ENCODE results near the gene MAPK8IP3.

The MAPK8IP3 gene

DNA sequence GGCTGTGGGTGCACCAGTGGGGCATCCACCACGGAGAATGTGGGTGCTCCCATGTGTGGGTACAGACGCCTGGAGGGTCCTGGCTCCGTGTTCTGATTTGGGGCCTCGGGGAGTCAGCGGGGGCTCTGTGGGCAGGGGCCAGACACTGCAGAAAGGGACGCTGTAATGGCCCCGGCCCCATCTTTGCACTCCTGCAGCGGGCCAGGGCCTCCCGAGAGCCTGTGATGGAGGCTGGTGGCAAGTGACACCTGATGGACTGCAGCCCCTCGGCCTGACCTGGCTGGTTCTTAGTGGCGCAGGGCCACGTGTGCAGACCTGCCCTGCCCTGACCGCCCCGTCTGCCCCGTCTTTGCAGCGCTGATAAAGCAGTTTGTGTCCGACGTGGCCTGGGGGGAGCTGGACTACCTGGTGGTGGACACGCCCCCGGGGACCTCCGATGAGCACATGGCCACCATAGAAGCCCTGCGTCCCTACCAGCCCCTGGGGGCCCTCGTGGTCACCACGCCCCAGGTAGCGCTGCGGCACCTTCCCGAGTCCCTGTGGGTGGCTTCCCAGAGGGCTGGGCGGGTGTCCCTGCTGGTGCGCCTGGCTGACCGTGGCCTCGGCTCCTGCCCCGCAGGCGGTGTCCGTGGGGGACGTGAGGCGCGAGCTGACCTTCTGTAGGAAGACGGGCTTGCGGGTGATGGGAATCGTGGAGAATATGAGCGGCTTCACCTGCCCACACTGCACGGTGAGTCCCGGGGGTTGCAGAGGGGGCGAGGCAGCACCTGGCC is 81.5 kb downstream of the MAPK8IP3 start:
- 98% methylated on average over 44 of the region's 44 CpGs for WGBS
- no peak overlapping the region for H2BK12ac ChIP-seq (ENCODE audit: low read length in 2 of 2)

DNA sequence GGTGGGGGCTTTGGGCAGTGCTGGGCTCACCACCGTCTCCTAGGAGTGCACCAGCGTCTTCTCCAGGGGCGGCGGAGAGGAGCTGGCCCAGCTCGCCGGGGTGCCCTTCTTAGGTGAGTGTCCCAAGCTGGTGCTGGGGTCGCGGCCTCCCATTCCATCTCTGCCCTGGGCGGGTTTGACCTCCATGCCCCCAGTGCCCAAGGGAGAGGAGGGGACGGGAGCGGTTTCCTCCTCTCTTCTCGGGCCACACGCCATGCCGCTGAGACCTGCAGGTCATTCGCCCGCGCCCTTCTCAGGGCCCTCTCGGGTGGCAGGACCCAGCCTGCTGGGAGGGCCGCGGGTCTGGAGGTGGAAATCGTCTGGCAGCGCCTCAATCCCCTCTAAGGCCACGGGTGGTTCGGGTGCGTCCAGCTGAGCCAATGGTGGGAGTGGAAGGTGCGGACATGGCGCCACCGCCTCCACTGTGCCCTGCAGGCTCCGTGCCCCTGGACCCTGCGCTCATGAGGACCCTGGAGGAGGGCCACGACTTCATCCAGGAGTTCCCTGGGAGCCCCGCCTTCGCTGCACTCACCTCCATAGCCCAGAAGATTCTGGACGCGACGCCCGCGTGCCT is 82.2 kb downstream of the MAPK8IP3 start:
- no peak overlapping the region for H2AFZ ChIP-seq (ENCODE audit: low read depth, low read length)

More for the DNA sequence above, 81.5 kb downstream of the MAPK8IP3 start:
- Histone ChIP-seq H3K4me1 (ENCODE audit: control insufficient read depth, insufficient read depth, low read depth, low read length) (peaks cover 7% of the 10 kb centered on the region), H3K23ac (ENCODE audit: low read length in 2 of 2) (no peak overlapping the region), H3K9ac (ENCODE audit: low read length) (no peak overlapping the region), H2BK120ac (ENCODE audit: low read depth, low read length) (no peak overlapping the region), H2AK5ac (ENCODE audit: low read length, severe bottlenecking) (no peak overlapping the region), H3K79me1 (replicated peaks; ENCODE audit: low read length, poor library complexity, severe bottlenecking) (peaks cover 43% of the 10 kb centered on the region), H4K91ac (ENCODE audit: low read length) (no peak overlapping the region), H2BK15ac (ENCODE audit: low read depth, poor library complexity, severe bottlenecking) (no peak overlapping the region), H3K9me3 (ENCODE audit: control insufficient read depth, low read length) (no peaks in the 10 kb centered on the region), H3K18ac (ENCODE audit: low read depth in 1 of 2, low read length in 2 of 2) (no peak overlapping the region), H3K4ac (ENCODE audit: low read depth in 1 of 2, low read length in 2 of 2) (no peak overlapping the region), H3K27ac (ENCODE audit: low read length, poor library complexity, severe bottlenecking) (no peak overlapping the region), H3K27me3 (ENCODE audit: control insufficient read depth in 1 of 2, insufficient read depth in 1 of 2, low read length in 2 of 2) (no peaks in the 10 kb centered on the region), H2AFZ (ENCODE audit: low read depth, low read length) (no peak overlapping the region), H3K4me2 (ENCODE audit: low read length, poor library complexity, severe bottlenecking) (no peak overlapping the region), H3K4me3 (ENCODE audit: insufficient read depth in 1 of 2, low read depth in 1 of 2, low read length in 2 of 2) (no peak overlapping the region), H3K14ac (ENCODE audit: low read length in 2 of 2) (no peak overlapping the region), H2BK5ac (ENCODE audit: low read depth, low read length, poor library complexity, severe bottlenecking) (no peak overlapping the region), H3K36me3 (ENCODE audit: control insufficient read depth in 1 of 2, insufficient read depth in 2 of 2, low read depth in 1 of 2, low read length in 2 of 2) (peaks cover 27 to 76% of the 10 kb centered on the region in 2 experiments), H4K8ac (ENCODE audit: low read length) (no peak overlapping the region)
- DNase-seq: no peak

DNA sequence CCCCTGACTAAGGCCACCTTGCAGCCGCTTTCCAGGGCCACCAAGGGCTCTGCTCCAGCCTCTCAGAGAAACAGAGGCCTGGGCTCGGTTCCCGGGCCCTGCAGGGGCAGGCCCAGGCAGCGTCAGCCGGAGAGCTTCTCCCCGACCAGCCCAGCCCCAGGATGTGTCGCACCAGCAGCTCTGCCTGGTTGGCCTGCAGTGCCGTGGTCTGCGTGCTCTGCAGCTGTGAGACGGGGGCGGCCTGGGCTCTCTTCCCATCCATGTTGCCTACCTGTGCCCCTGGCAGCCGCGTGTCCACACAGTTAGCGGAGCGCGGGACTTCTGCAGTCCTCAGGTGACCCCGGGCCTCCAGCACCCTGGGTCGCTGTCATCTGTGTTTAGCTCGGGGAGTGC is 82.7 kb downstream of the MAPK8IP3 start:
- no peak overlapping the region for H3K18ac ChIP-seq (ENCODE audit: low read depth in 1 of 2, low read length in 2 of 2)
- DNase-seq: no peak
- no peak overlapping the region for H4K91ac ChIP-seq (ENCODE audit: low read length)
- H4K8ac ChIP-seq (ENCODE audit: low read length): no peak overlapping the region
- no peaks in the 10 kb centered on the region for H3K27me3 ChIP-seq (ENCODE audit: control insufficient read depth in 1 of 2, insufficient read depth in 1 of 2, low read length in 2 of 2)
- no peaks in the 10 kb centered on the region for H3K9me3 ChIP-seq (ENCODE audit: control insufficient read depth, low read length)
- H2BK15ac ChIP-seq (ENCODE audit: low read depth, poor library complexity, severe bottlenecking): no peak overlapping the region
- H2BK5ac ChIP-seq (ENCODE audit: low read depth, low read length, poor library complexity, severe bottlenecking): no peak overlapping the region
- H3K23ac ChIP-seq (ENCODE audit: low read length in 2 of 2): no peak overlapping the region
- H2AK5ac ChIP-seq (ENCODE audit: low read length, severe bottlenecking): no peak overlapping the region
- WGBS: 82% methylated on average over 19 of the region's 19 CpGs
- H3K4me2 ChIP-seq (ENCODE audit: low read length, poor library complexity, severe bottlenecking): no peak overlapping the region
- H3K79me1 ChIP-seq (replicated peaks; ENCODE audit: low read length, poor library complexity, severe bottlenecking): peaks cover 46% of the 10 kb centered on the region
- no peak overlapping the region for H3K27ac ChIP-seq (ENCODE audit: low read length, poor library complexity, severe bottlenecking)
- peaks cover 27 to 87% of the 10 kb centered on the region in 2 experiments for H3K36me3 ChIP-seq (ENCODE audit: control insufficient read depth in 1 of 2, insufficient read depth in 2 of 2, low read depth in 1 of 2, low read length in 2 of 2)
- no peak overlapping the region for H2BK120ac ChIP-seq (ENCODE audit: low read depth, low read length)
- no peak overlapping the region for H3K9ac ChIP-seq (ENCODE audit: low read length)
- no peak overlapping the region for H3K4me3 ChIP-seq (ENCODE audit: insufficient read depth in 1 of 2, low read depth in 1 of 2, low read length in 2 of 2)
- no peak overlapping the region for H3K14ac ChIP-seq (ENCODE audit: low read length in 2 of 2)
- H3K4me1 ChIP-seq (ENCODE audit: control insufficient read depth, insufficient read depth, low read depth, low read length): peaks cover 7% of the 10 kb centered on the region
- H2AFZ ChIP-seq (ENCODE audit: low read depth, low read length): no peak overlapping the region
- no peak overlapping the region for H2BK12ac ChIP-seq (ENCODE audit: low read length in 2 of 2)
- H3K4ac ChIP-seq (ENCODE audit: low read depth in 1 of 2, low read length in 2 of 2): no peak overlapping the region

More for the DNA sequence above, 82.2 kb downstream of the MAPK8IP3 start:
- Histone ChIP-seq H3K36me3 (ENCODE audit: control insufficient read depth in 1 of 2, insufficient read depth in 2 of 2, low read depth in 1 of 2, low read length in 2 of 2) (peaks cover 27 to 82% of the 10 kb centered on the region in 2 experiments), H2BK120ac (ENCODE audit: low read depth, low read length) (no peak overlapping the region), H4K8ac (ENCODE audit: low read length) (no peak overlapping the region), H2BK12ac (ENCODE audit: low read length in 2 of 2) (no peak overlapping the region), H3K4me2 (ENCODE audit: low read length, poor library complexity, severe bottlenecking) (no peak overlapping the region), H3K4me3 (ENCODE audit: insufficient read depth in 1 of 2, low read depth in 1 of 2, low read length in 2 of 2) (no peak overlapping the region), H3K4ac (ENCODE audit: low read depth in 1 of 2, low read length in 2 of 2) (no peak overlapping the region), H3K9me3 (ENCODE audit: control insufficient read depth, low read length) (no peaks in the 10 kb centered on the region), H3K79me1 (replicated peaks; ENCODE audit: low read length, poor library complexity, severe bottlenecking) (peaks cover 43% of the 10 kb centered on the region), H3K4me1 (ENCODE audit: control insufficient read depth, insufficient read depth, low read depth, low read length) (peaks cover 7% of the 10 kb centered on the region), H2BK5ac (ENCODE audit: low read depth, low read length, poor library complexity, severe bottlenecking) (no peak overlapping the region), H3K9ac (ENCODE audit: low read length) (no peak overlapping the region), H2BK15ac (ENCODE audit: low read depth, poor library complexity, severe bottlenecking) (no peak overlapping the region), H3K23ac (ENCODE audit: low read length in 2 of 2) (no peak overlapping the region), H3K27me3 (ENCODE audit: control insufficient read depth in 1 of 2, insufficient read depth in 1 of 2, low read length in 2 of 2) (no peaks in the 10 kb centered on the region), H3K14ac (ENCODE audit: low read length in 2 of 2) (no peak overlapping the region), H4K91ac (ENCODE audit: low read length) (no peak overlapping the region), H3K18ac (ENCODE audit: low read depth in 1 of 2, low read length in 2 of 2) (no peak overlapping the region), H3K27ac (ENCODE audit: low read length, poor library complexity, severe bottlenecking) (no peak overlapping the region), H2AK5ac (ENCODE audit: low read length, severe bottlenecking) (no peak overlapping the region)
- 95% methylated on average over 38 of the region's 38 CpGs for WGBS
- DNase-seq: no peak

DNA sequence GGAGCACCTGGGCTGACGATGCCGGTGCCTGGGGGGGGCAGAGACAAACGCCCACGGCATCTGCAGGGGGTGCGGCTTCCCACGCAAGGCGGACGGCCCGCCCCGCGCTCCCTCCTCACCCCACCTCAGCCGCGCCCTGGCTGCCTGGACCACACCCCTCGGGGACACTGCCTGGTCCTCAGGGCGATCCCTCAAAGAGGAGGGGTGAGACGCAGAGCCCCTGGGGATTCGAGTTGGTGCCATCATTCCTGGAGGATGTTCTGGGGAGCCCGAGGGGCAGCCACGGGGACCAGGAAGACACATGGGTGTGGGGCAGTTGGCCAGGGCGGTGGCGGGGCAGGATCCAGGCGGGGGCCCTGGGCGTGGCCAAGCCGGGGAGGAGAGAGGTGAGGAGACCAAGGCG is 83.6 kb downstream of the MAPK8IP3 start:
- DNase-seq: no peak
- no peaks in the 10 kb centered on the region for H3K27me3 ChIP-seq (ENCODE audit: control insufficient read depth in 1 of 2, insufficient read depth in 1 of 2, low read length in 2 of 2)
- no peak overlapping the region for H4K8ac ChIP-seq (ENCODE audit: low read length)
- H3K36me3 ChIP-seq (ENCODE audit: control insufficient read depth in 1 of 2, insufficient read depth in 2 of 2, low read depth in 1 of 2, low read length in 2 of 2): peaks cover 27 to 90% of the 10 kb centered on the region in 2 experiments
- H3K27ac ChIP-seq (ENCODE audit: low read length, poor library complexity, severe bottlenecking): no peak overlapping the region
- WGBS: 96% methylated on average over 23 of the region's 25 CpGs
- no peak overlapping the region for H4K91ac ChIP-seq (ENCODE audit: low read length)
- no peak overlapping the region for H2BK5ac ChIP-seq (ENCODE audit: low read depth, low read length, poor library complexity, severe bottlenecking)
- H3K18ac ChIP-seq (ENCODE audit: low read depth in 1 of 2, low read length in 2 of 2): no peak overlapping the region
- no peak overlapping the region for H3K14ac ChIP-seq (ENCODE audit: low read length in 2 of 2)
- no peak overlapping the region for H2BK15ac ChIP-seq (ENCODE audit: low read depth, poor library complexity, severe bottlenecking)
- no peak overlapping the region for H2BK120ac ChIP-seq (ENCODE audit: low read depth, low read length)
- H3K4me2 ChIP-seq (ENCODE audit: low read length, poor library complexity, severe bottlenecking): no peak overlapping the region
- H3K79me1 ChIP-seq (replicated peaks; ENCODE audit: low read length, poor library complexity, severe bottlenecking): peaks cover 42% of the 10 kb centered on the region
- H3K9me3 ChIP-seq (ENCODE audit: control insufficient read depth, low read length): no peaks in the 10 kb centered on the region
- no peak overlapping the region for H2AFZ ChIP-seq (ENCODE audit: low read depth, low read length)
- H2AK5ac ChIP-seq (ENCODE audit: low read length, severe bottlenecking): no peak overlapping the region
- no peak overlapping the region for H3K23ac ChIP-seq (ENCODE audit: low read length in 2 of 2)
- no peak overlapping the region for H3K9ac ChIP-seq (ENCODE audit: low read length)
- H3K4me1 ChIP-seq (ENCODE audit: control insufficient read depth, insufficient read depth, low read depth, low read length): peaks cover 8% of the 10 kb centered on the region
- no peak overlapping the region for H3K4ac ChIP-seq (ENCODE audit: low read depth in 1 of 2, low read length in 2 of 2)
- H3K4me3 ChIP-seq (ENCODE audit: insufficient read depth in 1 of 2, low read depth in 1 of 2, low read length in 2 of 2): no peak overlapping the region
- no peak overlapping the region for H2BK12ac ChIP-seq (ENCODE audit: low read length in 2 of 2)

Measured in mesenchymal stem cell (in vitro differentiated cells and primary cell).